Keratinocyte (primary cell): ENCODE measurements around the gene ELOF1.
A peak's percentile ranks its signal among the peaks of the same experiment; 100 is the strongest.

Source experiments
- CTCF ChIP-seq, 3 experiments: IDR thresholded peaks in 1 of 3; conservative IDR thresholded peaks in 1 of 3; optimal IDR thresholded peaks in 1 of 3; 2 replicates in 2 of 3; 3 replicates in 1 of 3; pipeline versions ENCODE3 to v1.5.1; 2011; ENCODE audit warnings: low read length in 3 of 3, mild to moderate bottlenecking in 3 of 3, moderate library complexity in 2 of 3, control low read depth in 1 of 3, inconsistent platforms in 1 of 3; ENCODE audit not compliant: insufficient read depth in 2 of 3; ENCODE audit errors: extremely low read depth in 1 of 3
- EZH2 ChIP-seq: IDR thresholded peaks from one replicate; pipeline ENCODE4 v1.6.1; 2012; ENCODE audit warnings: inconsistent platforms, mild to moderate bottlenecking, low read length, moderate library complexity

DNA sequence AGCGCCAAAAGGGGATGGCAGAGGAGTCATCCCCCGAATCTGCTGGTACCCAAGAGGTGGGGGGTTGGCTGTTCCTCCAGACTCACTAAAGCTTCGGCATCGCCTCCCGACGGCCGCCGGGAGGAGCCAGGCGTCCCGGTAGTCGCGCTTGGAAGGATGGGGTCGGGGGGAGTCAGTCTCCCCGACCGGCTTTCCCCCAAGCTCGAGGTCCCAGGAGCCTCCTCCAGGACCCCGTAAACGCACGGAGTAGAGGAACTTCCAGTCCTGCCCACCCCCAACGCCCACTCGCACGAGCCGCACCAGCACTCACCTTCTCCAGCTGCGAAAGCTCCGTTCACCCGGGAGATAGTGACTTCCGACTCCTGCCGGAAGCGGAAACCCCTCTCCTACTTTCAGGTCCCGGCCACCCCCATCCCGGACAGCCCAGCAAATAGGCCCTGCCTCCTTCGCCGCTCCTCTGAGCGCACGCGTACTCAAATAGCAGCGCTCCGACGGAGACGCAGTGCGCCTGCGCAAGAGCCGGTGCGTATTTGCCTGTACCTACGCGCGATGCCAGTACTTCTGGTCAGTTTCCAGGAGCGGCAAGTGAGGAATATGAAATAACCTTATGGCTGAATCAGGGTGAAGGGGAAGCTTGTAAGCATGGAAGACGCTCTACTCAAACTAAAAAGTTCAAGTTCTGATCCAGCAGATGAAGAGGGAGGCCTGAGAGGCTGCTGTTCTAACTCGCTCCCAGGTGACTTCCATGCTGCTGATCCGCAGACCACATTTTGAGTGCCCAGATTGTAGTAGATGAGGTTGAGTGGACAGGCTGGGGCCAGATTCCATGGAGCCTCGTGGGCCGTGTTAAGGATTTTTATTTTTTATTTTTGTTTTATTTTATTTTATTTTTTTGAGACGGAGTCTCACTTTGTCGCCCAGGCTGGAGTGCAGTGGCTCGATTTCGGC lies at the start of gene ELOF1:
- peak; percentile 13 to 34 (median 20) for TF ChIP-seq CTCF (optimal IDR thresholded peaks at IDR 0.05 in 1 of 3, IDR thresholded peaks at IDR 0.05 in 1 of 3, conservative IDR thresholded peaks at IDR 0.05 in 1 of 3; ENCODE audit: extremely low read depth in 1 of 3, insufficient read depth in 2 of 3, low read length in 3 of 3)
- TF ChIP-seq EZH2: no peak
